HG03103 (cell line): ENCODE results near the gene CACNA1B.

Experiments used
- ATAC-seq: cut with Tn5 transposase; IDR thresholded peaks from one replicate; pipeline ENCODE4 v1.9.1; 2021; ENCODE audit warnings: low read depth; ENCODE audit not compliant: unreplicated experiment

Gene CACNA1B

DNA sequence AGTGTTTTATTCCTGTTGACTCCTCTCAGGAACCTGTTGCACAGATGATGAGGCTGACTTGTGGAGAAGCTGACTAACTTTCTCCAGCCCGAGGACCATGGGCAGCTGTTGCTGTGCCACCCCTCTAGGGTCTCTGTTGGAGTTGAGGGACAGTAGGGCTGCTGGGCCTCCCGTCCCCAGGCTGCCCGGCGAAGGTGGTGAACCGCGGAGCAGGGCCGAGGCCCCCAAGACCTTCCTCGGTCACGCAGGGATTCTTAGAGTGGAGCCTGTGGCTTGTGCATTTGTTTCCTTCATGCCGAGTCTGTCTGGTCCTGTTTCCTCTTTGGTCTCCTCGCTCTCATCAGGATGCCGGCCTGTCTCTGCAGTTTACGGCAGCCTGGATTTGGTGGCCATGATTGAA is 40.2 kb downstream of the CACNA1B start:
- no peak for ATAC-seq

DNA sequence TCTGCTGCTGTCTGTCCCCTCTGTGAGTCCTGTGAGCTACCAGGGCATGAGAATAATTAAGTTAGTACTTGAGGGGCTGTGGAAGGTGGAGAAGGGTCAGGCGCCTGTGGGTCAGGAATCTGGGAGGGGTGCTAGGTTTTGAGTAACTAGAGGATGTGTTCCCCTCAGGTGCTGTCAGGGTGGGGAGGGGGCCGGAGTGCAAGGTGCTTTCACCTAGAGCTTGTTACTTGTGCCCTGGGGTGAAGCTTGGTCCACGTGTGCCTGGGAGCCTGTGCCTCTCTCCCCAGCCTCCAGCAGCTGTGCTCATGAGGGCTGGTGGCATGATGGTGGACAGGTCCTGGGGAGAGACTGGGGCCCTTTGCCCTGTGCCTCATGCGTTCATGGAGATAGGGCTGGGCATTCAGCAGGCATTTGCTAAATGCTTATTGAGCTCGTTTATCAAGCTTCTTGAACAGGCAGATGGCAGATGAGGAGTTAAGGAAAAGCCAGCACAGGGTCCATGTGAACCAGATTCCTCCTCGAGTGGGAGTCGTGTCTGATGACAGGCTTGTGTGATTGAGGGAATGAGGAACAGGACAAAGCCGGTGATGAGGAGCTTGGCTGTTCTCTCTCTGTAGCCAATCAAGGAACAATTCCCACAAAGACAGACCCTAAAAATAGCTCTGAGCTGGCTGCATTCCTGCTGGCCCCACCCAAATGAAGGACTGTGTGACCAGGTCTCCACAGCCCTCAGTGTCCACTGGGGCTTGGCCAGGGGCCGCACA is 40.9 kb downstream of the CACNA1B start:
- ATAC-seq: no peak

GRCh38 chr9:137919095-137919465 is 41.5 kb downstream of the CACNA1B start:
- no peak for ATAC-seq

DNA sequence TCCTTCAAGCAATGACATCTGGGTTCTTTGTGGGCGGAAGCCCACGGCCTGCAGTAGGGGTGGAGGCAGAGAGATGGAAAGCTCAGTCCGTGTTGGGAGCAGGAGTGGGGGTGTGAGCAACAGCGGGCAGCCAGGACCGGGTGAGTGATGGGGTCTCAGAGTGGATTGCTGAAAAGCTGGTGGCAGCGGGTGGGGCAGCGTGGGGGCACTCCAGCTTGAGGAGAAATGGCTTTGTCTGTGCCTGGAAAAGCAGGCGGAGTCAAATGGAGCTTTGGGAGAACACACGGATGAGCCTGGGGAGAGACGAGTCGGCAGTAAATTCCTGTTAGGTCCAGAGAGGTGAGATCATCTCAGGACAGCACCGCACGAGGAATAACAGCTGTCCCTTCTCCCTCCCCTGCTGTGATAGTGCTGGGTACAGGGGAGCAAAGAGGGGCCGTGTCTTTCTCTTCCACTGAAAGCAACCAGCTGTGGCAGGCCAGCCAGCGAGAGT is 42.1 kb downstream of the CACNA1B start:
- no peak for ATAC-seq

- no peak for ATAC-seq
Observed at GRCh38 chr9:137920753-137921152, 43.2 kb downstream of the CACNA1B start.

- ATAC-seq: no peak
Observed at GRCh38 chr9:137924169-137924568, 46.6 kb downstream of the CACNA1B start.

GRCh38 chr9:137924761-137925369 is 47.3 kb downstream of the CACNA1B start:
- ATAC-seq: no peak

DNA sequence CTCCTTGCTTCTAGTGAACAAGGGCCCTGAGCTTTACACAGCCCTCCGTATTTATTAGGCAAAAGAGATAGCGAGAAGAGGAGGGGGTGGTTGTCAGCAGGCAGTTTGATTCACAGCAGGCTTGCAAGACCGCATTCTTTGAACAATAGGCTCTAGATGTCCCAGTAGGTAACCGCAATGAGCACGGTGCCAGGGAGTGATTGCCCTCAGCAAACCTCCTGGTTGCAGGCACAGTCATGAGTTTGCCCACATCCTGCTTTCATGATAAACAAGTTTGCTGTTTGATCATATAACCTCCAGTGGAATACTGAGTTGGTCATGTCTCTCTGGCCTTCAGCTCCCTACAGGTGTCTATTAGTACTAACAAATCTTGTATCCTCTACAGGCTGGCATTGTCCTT is 66.1 kb downstream of the CACNA1B start:
- no peak for ATAC-seq

- no peak for ATAC-seq
Observed at GRCh38 chr9:137945581-137945980, 68.0 kb downstream of the CACNA1B start.

DNA sequence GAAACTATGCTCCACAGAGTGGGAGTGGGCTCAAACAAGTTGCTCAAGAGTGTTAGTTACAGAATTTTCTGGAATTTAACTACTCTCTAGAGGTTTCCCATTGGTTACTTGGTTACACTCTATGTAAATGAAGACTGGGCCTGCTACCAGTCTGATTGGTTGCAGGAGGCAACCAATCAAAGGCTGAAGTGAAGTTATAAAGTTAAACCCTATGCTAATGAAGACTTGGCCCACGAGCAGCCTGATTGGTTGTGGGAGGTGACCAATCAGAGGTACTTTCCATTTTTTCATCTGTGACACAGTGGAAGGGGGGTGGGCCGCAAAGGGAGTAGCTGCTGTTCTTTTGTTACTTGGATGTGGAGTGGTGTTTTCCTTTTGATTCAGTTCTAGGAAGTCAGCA is 69.4 kb downstream of the CACNA1B start:
- ATAC-seq: no peak

DNA sequence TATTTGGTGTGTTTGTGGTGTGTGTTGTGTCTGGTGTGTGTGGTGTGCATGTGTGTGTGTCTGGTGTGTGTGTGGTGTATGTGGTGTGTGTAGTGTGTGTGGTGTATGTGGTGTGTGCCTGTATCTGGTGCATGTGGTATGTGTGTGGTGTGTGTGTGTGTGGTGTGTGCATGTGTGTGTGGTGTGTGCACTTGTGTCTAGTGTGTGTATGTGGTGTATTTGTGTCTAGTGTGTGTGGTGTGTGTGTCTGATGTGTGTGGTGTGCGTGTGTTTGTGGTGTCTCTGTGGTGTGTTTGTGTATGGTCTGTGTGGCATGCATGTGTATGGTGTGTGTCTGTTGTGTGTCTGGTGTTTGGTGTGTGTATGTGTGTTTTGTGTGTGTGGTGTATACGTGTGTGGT is 71.1 kb downstream of the CACNA1B start:
- no peak for ATAC-seq

GRCh38 chr9:137949260-137949659 is 71.7 kb downstream of the CACNA1B start:
- ATAC-seq: no peak

DNA sequence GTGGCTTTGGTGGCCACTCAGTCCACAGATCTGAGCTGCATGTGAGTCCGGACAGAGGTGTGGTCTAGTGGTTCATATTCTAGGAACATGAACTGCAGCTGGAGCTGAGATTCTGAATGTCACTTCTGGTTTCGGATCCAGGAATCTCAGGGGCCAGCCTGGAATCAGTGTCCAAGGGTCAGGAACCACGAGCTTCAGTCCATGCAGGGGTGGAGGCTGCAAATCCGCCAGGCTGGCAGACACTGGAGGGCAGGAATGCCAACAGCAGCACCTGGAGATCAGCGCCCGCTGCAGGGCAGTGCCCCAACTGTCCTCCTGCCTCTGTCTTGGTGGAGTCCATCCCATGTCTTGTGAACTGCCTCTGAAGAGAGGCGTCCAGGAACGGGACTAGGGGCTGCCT is 73.5 kb downstream of the CACNA1B start:
- no peak for ATAC-seq

- ATAC-seq: no peak
Observed at GRCh38 chr9:137951597-137952490, 74.3 kb downstream of the CACNA1B start.

- ATAC-seq: no peak
Observed at GRCh38 chr9:137952976-137953666, 75.5 kb downstream of the CACNA1B start.

DNA sequence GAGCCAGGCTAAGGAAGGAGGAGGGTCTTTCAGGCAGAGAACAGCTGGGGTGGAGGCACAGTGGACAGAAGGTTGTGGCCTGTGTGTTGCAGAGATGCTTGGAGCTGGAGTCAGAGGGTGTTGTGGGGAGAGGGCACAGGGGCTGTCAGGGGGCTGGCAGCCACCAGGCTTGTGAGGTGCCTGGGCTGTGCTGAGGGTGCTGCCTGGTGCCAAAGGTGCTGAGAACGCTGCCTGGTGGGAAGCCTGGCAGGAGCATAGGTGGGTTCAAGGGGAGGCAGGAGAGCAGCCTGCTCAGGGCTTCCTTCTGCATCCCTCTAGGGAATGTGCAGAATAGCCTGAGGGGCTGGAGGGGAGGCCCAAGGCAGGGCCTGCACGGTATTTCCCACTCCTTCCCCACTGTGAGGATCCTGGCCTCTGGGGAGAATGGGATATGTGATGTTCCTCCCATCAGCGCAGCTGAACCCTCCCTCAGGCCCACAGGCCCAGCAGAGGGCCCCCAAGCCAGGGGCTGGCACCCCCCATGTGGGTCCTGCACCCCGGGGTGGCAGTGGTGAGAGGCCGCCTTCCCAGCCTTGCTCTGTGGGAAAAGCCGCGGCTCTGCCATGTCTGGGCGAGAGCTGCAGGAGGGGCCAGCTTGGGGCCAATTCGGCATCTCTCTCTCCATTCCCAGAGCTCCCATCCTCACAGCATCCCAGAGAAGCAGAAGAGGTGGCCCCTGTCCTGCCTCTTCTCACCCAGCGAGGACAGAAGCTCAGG is 76.3 kb downstream of the CACNA1B start:
- ATAC-seq: no peak

DNA sequence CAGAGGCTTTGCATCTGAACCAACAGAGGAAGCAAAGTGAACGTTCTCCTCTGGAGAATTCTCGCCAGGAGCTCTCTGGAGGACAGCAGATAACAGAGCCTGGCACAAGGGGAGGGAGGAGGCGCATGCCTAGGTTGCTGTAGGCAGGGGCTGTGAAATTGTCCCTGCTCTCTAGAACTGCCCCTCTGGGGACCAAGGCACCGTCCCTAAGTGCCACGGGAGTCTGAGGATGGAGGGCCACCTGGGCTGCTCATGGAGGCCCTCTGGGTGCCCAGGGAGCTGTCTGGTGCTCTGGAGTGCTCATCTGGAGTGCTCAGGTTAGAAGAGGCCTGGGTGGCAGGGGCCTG is 77.6 kb downstream of the CACNA1B start:
- no peak for ATAC-seq

- ATAC-seq: no peak
Observed at GRCh38 chr9:137955586-137955985, 78.0 kb downstream of the CACNA1B start.

GRCh38 chr9:137956039-137956438 is 78.5 kb downstream of the CACNA1B start:
- ATAC-seq: no peak
